Tibial nerve (tissue), 3 donors: ENCODE results near the gene SFXN1.

Source experiments
- POLR2A ChIP-seq, 2 donors: fragments of 450-650 bp; IDR thresholded peaks; one replicate each; pipeline ENCODE4 v1.6.1; 2017; ENCODE audit warnings: antibody characterized with exemption in 2 of 2, mild to moderate bottlenecking in 2 of 2, moderate library complexity in 2 of 2
- TF ChIP-seq, protein P1 (sequence below), 5 experiments: fragments of 200-600 bp in 3 of 5; fragments of 450-650 bp in 2 of 5; sonication (generic) in 3 of 5; IDR thresholded peaks; one replicate each; pipeline ENCODE4 v1.5.1; 2016 to 2019; ENCODE audit warnings: antibody characterized with exemption in 5 of 5, mild to moderate bottlenecking in 3 of 5, moderate library complexity in 2 of 5

DNA sequence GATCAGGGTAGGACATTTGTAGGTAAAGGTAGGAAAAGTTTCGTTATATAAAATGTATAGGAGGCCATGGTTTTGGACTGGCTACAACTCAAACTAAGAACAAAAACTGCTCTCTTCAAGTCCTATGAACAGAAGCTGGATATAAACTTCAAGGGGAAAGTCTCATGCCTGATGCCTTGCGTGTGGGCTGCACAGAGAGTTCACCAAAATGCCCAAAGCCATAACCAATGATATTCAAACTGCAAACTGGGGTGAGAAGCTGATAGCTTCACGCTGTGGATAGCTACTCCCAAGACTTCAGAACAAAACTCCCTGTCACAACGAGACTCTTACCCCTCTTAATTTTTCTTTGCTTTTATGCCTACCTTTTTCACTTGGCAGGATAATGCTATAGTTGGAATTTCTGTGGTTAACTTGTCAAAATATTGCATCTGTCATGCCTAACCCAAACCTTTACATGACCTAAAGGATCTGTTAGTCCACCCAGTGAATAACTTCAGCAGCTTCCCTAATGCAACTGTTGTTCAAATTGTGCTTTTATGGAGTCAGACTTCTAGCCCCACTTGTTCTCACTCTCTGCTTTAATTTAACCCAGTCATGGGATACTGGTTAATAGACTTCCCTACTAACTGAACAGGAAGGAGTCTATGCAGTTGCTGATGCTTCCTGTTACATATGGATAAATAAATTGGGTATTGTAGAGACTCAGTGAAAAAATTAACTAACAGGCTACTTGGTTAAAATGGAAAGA, 71.9 kb downstream of the SFXN1 start:
- TF ChIP-seq, protein P1, sequence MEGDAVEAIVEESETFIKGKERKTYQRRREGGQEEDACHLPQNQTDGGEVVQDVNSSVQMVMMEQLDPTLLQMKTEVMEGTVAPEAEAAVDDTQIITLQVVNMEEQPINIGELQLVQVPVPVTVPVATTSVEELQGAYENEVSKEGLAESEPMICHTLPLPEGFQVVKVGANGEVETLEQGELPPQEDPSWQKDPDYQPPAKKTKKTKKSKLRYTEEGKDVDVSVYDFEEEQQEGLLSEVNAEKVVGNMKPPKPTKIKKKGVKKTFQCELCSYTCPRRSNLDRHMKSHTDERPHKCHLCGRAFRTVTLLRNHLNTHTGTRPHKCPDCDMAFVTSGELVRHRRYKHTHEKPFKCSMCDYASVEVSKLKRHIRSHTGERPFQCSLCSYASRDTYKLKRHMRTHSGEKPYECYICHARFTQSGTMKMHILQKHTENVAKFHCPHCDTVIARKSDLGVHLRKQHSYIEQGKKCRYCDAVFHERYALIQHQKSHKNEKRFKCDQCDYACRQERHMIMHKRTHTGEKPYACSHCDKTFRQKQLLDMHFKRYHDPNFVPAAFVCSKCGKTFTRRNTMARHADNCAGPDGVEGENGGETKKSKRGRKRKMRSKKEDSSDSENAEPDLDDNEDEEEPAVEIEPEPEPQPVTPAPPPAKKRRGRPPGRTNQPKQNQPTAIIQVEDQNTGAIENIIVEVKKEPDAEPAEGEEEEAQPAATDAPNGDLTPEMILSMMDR (IDR thresholded peaks at IDR 0.05) = no peak
- TF ChIP-seq POLR2A (IDR thresholded peaks at IDR 0.05) = no peak
